ENCODE measurements around the gene VDAC2. TPM values are rescaled to one million over a fixed set of nuclear protein-coding genes. Genes with fewer than 3 reads are reported as not detected.
A peak's percentile ranks its signal among the peaks of the same experiment; 100 is the strongest.
"Not testable (repeated sequence)": the region's sequence is repeated elsewhere in the genome, so short reads cannot be mapped to it uniquely, and the experiment has no call there.

The VDAC2 gene
- total and polyA plus RNA-seq, 4 donors: 103 to 183 (median 114) TPM

GRCh38 chr10:75194625-75195024, 16.0 kb upstream of the VDAC2 start:
- not testable (repeated sequence) for H3K36me3 ChIP-seq (ENCODE audit: control insufficient read depth in 1 of 2, insufficient read depth in 2 of 2, low read length in 1 of 2); H3K27me3 ChIP-seq (ENCODE audit: control insufficient read depth in 1 of 2, insufficient read depth in 2 of 2, low read length in 1 of 2); ATAC-seq (ENCODE audit: low FRiP score); H3K4me3 ChIP-seq (ENCODE audit: low read length in 2 of 2); H3K4me1 ChIP-seq (ENCODE audit: control insufficient read depth in 1 of 2, insufficient read depth in 2 of 2, low read length in 2 of 2); H3K27ac ChIP-seq (ENCODE audit: low read depth in 1 of 2, low read length in 2 of 2); DNase-seq; H3K9me3 ChIP-seq (ENCODE audit: control insufficient read depth, low read length)
- 84 to 85% methylated on average over 4 of the region's 4 CpGs for WGBS, 2 donors
- intact Hi-C loops (cut with DNase I): loop anchor here in 1 of 2 donors (5.0 kb wide), 1 partner anchor 82 kb away; the partner anchor contains the start of gene SAMD8

DNA sequence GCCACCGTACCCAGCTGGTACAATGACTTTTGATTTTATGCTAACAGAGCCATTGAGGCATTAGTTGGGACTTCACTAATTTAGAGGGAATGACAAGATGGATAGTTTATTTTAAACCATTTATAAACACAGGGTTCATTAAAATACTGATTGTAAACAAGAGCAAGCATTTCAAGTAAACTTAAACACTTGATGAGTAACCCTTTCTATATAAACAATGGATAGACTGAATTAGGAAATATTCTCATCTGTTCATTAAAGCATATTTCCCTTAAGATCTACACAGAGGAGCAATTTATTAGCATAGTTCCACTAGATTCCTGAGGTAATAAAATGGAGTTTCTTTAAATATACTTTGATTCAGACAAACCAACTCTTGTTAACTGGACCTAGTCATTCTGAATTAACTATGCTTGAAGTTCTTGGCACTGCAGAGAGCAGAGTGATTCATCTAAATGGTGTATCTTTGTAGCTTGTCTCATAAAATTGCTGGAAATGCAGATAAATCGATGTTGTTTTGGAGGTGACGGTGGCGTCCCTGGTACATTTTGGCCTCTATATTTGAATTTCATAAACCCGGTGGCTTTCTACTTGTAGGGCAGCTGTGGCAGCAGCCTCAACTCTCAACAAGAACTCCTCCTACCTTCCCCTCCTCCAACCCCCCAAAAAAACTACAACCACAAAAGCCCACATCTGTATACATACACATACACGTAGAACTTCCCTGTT, 15.4 kb upstream of the VDAC2 start:
- 95% methylated on average over 6 of the region's 6 CpGs for WGBS, 2 donors
- Histone ChIP-seq H3K4me3 (ENCODE audit: low read length in 2 of 2) (no peak overlapping the region), H3K9me3 (ENCODE audit: control insufficient read depth, low read length) (no peaks in the 10 kb centered on the region), H3K27me3 (ENCODE audit: control insufficient read depth in 1 of 2, insufficient read depth in 2 of 2, low read length in 1 of 2) (no peaks in the 10 kb centered on the region), H3K27ac (ENCODE audit: low read depth in 1 of 2, low read length in 2 of 2) (no peak overlapping the region), H3K4me1 (ENCODE audit: control insufficient read depth in 1 of 2, insufficient read depth in 2 of 2, low read length in 2 of 2) (no peaks in the 10 kb centered on the region), H3K36me3 (ENCODE audit: control insufficient read depth in 1 of 2, insufficient read depth in 2 of 2, low read length in 1 of 2) (no peaks in the 10 kb centered on the region)
- intact Hi-C loops (cut with DNase I): no loop called here
- DNase-seq (no peak), ATAC-seq (ENCODE audit: low FRiP score) (no peak)

DNA sequence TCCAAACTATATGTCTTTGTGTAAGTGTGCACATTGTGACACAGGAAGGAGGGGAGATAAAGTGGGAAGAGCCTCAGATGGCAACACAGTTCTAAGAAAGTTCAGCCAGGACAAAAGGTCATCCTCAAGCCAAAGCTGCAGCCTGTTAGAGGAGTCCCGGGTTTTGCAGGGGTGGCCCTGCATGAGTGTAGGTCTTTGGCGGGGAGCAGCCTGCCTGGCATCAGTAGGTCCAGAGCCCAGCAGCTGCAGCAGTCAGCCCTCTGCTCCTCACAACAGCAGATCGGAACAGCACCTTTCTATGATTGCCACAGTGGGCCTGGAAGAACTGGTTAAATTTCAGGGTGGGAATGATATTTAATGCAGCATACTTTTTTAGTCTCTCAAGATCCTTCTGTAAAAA, 13.5 kb upstream of the VDAC2 start:
- Histone ChIP-seq H3K36me3 (ENCODE audit: control insufficient read depth in 1 of 2, insufficient read depth in 2 of 2, low read length in 1 of 2) (no peaks in the 10 kb centered on the region), H3K9me3 (ENCODE audit: control insufficient read depth, low read length) (no peaks in the 10 kb centered on the region), H3K4me1 (ENCODE audit: control insufficient read depth in 1 of 2, insufficient read depth in 2 of 2, low read length in 2 of 2) (no peaks in the 10 kb centered on the region), H3K27me3 (ENCODE audit: control insufficient read depth in 1 of 2, insufficient read depth in 2 of 2, low read length in 1 of 2) (no peaks in the 10 kb centered on the region), H3K27ac (ENCODE audit: low read depth in 1 of 2, low read length in 2 of 2) (no peak overlapping the region), H3K4me3 (ENCODE audit: low read length in 2 of 2) (no peak overlapping the region)
- DNase-seq: no peak
- no peak for ATAC-seq (ENCODE audit: low FRiP score)
- intact Hi-C loops (cut with DNase I): no loop called here
- WGBS, 2 donors: 83% methylated on average over 3 of the region's 3 CpGs

DNA sequence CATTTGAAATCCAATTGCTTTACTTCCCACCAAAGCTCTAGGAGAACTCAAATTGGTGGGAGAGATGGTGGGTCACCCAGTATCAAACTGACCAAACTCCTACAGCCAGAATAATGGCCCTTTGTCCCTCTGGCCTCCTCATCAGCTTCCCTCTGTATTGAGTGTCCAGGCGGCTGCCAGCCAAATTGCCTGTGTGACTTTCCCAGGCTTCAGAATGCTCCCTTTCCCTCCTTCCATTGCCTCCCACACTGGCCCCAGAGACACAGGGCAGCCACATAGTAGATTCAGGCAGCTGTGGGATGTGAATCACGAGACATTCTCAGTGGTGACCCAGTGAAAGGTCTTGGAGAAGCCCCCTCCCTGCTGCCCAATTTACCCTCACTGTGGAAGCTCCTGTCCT, 12.7 kb upstream of the VDAC2 start:
- Histone ChIP-seq H3K27ac (ENCODE audit: low read depth in 1 of 2, low read length in 2 of 2) (no peak overlapping the region), H3K9me3 (ENCODE audit: control insufficient read depth, low read length) (no peaks in the 10 kb centered on the region), H3K36me3 (ENCODE audit: control insufficient read depth in 1 of 2, insufficient read depth in 2 of 2, low read length in 1 of 2) (no peaks in the 10 kb centered on the region), H3K4me1 (ENCODE audit: control insufficient read depth in 1 of 2, insufficient read depth in 2 of 2, low read length in 2 of 2) (peaks cover 0 to 3% of the 10 kb centered on the region in 2 donors), H3K4me3 (ENCODE audit: low read length in 2 of 2) (no peak overlapping the region), H3K27me3 (ENCODE audit: control insufficient read depth in 1 of 2, insufficient read depth in 2 of 2, low read length in 1 of 2) (no peaks in the 10 kb centered on the region)
- 87 to 97% methylated on average over 2 of the region's 2 CpGs for WGBS, 2 donors
- intact Hi-C loops (cut with DNase I): no loop called here
- no peak for ATAC-seq (ENCODE audit: low FRiP score)
- no peak for DNase-seq

- DNase-seq; H3K27ac ChIP-seq (ENCODE audit: low read depth in 1 of 2, low read length in 2 of 2); H3K4me1 ChIP-seq (ENCODE audit: control insufficient read depth in 1 of 2, insufficient read depth in 2 of 2, low read length in 2 of 2); H3K27me3 ChIP-seq (ENCODE audit: control insufficient read depth in 1 of 2, insufficient read depth in 2 of 2, low read length in 1 of 2); H3K36me3 ChIP-seq (ENCODE audit: control insufficient read depth in 1 of 2, insufficient read depth in 2 of 2, low read length in 1 of 2); intact Hi-C loops (cut with DNase I); H3K9me3 ChIP-seq (ENCODE audit: control insufficient read depth, low read length); H3K4me3 ChIP-seq (ENCODE audit: low read length in 2 of 2); ATAC-seq (ENCODE audit: low FRiP score): not testable (repeated sequence)
- WGBS, 2 donors: 97% methylated on average over 6 of the region's 6 CpGs
Measured at GRCh38 chr10:75199949-75200348, 10.6 kb upstream of the VDAC2 start.

DNA sequence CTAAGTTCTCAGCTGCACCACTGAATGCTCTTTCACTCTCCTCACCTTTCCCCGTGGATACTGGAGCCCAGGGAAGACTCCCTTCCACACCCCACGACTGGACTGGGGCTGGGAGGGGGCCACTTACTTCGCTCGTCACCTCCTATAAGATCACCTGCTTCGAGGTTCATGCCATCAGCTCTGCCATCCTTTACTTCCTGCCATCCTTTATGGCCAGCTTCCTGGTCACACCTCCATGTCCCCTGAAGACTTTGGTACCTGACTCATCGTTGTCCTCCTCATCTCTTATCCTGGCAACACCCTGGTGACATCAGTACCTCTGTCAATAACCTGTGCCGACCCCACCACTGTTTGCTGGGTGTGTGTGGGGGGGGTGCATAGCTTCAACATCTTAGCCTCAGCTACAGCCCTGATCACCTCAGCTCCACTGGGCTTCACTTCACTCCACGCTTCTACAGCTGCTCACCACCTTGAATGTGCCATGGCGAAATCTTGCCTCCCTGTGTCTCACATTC, 8.7 kb upstream of the VDAC2 start:
- H3K27me3 ChIP-seq (ENCODE audit: control insufficient read depth in 1 of 2, insufficient read depth in 2 of 2, low read length in 1 of 2): no peaks in the 10 kb centered on the region
- DNase-seq: no peak
- intact Hi-C loops (cut with DNase I): no loop called here
- no peaks in the 10 kb centered on the region for H3K36me3 ChIP-seq (ENCODE audit: control insufficient read depth in 1 of 2, insufficient read depth in 2 of 2, low read length in 1 of 2)
- 87 to 90% methylated on average over 9 of the region's 9 CpGs for WGBS, 2 donors
- no peak overlapping the region for H3K27ac ChIP-seq (ENCODE audit: low read depth in 1 of 2, low read length in 2 of 2)
- H3K9me3 ChIP-seq (ENCODE audit: control insufficient read depth, low read length): no peaks in the 10 kb centered on the region
- peaks cover 0 to 3% of the 10 kb centered on the region in 2 donors for H3K4me1 ChIP-seq (ENCODE audit: control insufficient read depth in 1 of 2, insufficient read depth in 2 of 2, low read length in 2 of 2)
- no peak for ATAC-seq (ENCODE audit: low FRiP score)
- no peak overlapping the region for H3K4me3 ChIP-seq (ENCODE audit: low read length in 2 of 2)

GRCh38 chr10:75202321-75203045, 8.1 kb upstream of the VDAC2 start:
- intact Hi-C loops (cut with DNase I): no loop called here
- DNase-seq: peak; percentile 85 to 86
- peak; percentile 81 for ATAC-seq (ENCODE audit: low FRiP score)
- WGBS, 2 donors: 4 to 8% methylated on average over 1 of the region's 1 CpG
- no peaks in the 10 kb centered on the region for H3K27me3 ChIP-seq (ENCODE audit: control insufficient read depth in 1 of 2, insufficient read depth in 2 of 2, low read length in 1 of 2)
- H3K36me3 ChIP-seq (ENCODE audit: control insufficient read depth in 1 of 2, insufficient read depth in 2 of 2, low read length in 1 of 2): no peaks in the 10 kb centered on the region
- no peaks in the 10 kb centered on the region for H3K9me3 ChIP-seq (ENCODE audit: control insufficient read depth, low read length)
- peak overlapping the region in 1 of 2 donors; percentile 25 for H3K27ac ChIP-seq (ENCODE audit: low read depth in 1 of 2, low read length in 2 of 2)
- peaks cover 0 to 3% of the 10 kb centered on the region in 2 donors for H3K4me1 ChIP-seq (ENCODE audit: control insufficient read depth in 1 of 2, insufficient read depth in 2 of 2, low read length in 2 of 2)
- no peak overlapping the region for H3K4me3 ChIP-seq (ENCODE audit: low read length in 2 of 2)

DNA sequence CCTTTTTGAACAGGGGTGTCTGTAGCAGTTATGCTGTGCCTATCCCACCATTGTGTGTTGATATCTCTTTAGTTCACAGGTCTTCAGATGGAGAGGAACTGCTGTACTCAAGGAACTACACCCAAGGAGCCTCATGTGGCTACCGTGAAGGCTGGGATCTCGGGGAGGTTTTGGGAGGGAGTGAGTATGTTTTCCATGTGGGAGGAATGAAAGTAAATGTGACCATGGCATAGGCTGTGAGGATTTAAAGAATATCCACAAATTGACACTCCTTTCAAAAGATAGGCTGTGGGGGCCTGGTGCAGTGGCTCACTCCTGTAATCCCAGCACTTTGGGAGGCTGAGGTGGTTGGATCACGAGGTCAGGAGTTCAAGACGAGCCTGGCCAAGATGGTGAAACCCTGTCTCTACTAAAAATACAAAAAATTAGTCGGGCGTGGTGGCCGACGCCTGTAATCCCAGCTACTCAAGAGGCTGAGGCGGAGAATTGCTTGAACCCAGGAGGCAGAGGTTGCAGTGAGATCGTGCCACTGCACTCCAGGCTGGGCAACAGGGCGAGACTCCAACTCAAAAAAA, 7.5 kb upstream of the VDAC2 start:
- intact Hi-C loops (cut with DNase I); ATAC-seq (ENCODE audit: low FRiP score); DNase-seq; H3K36me3 ChIP-seq (ENCODE audit: control insufficient read depth in 1 of 2, insufficient read depth in 2 of 2, low read length in 1 of 2); H3K9me3 ChIP-seq (ENCODE audit: control insufficient read depth, low read length); H3K27me3 ChIP-seq (ENCODE audit: control insufficient read depth in 1 of 2, insufficient read depth in 2 of 2, low read length in 1 of 2); H3K4me1 ChIP-seq (ENCODE audit: control insufficient read depth in 1 of 2, insufficient read depth in 2 of 2, low read length in 2 of 2); H3K4me3 ChIP-seq (ENCODE audit: low read length in 2 of 2): not testable (repeated sequence)
- 73 to 75% methylated on average over 11 of the region's 11 CpGs for WGBS, 2 donors
- H3K27ac ChIP-seq (ENCODE audit: low read depth in 1 of 2, low read length in 2 of 2): peak overlapping the region in 1 of 2 donors; percentile 4

Data from aorta (tissue), 5 donors.